SK-MEL-5 (cell line): ENCODE data around the gene LTBP4. TPM values are rescaled to one million over a fixed set of nuclear protein-coding genes. Genes with fewer than 3 reads are reported as not detected.
"Not testable (repeated sequence)": the region's sequence is repeated elsewhere in the genome, so short reads cannot be mapped to it uniquely, and the experiment has no call there.

Experiments
- DNase-seq: peaks from one replicate; pipeline ENCODE4 v3.0.0-alpha.2; 2016; ENCODE audit warnings: low read depth, low spot score
- in situ Hi-C: cut with HindIII; loops from 2 replicates; pipeline ENCODE4 v1.10.0; 2016; ENCODE audit warnings: low sequenced_read_pairs, high pct_unique_total_duplicates, low pct_unique_long_range_greater_than_20kb
- polyA plus RNA-seq, 2 experiments: library from polyadenylated mRNA; depleted of rRNA; stranded (reverse); fragments of >200 nt; gene quantifications; 2 replicates each; pipeline ENCODE4 v1.2.3, GENCODE V29; 2015
- total RNA-seq: library from RNA; depleted of rRNA; stranded (reverse); fragments of >200 nt; shearing (Covaris generic); gene quantifications from 2 replicates; pipeline ENCODE4 v1.2.3, GENCODE V29; 2014; rRNA removed

Gene LTBP4
- 10.9 and 13.4 TPM in 2 replicates for total RNA-seq
- polyA plus RNA-seq (2015; cell fraction: cytosol; rRNA removed), result 46.6 and 55.1 TPM in 2 replicates
- 316 and 403 TPM in 2 replicates for polyA plus RNA-seq (2015; cell fraction: nucleus; rRNA removed)

DNA sequence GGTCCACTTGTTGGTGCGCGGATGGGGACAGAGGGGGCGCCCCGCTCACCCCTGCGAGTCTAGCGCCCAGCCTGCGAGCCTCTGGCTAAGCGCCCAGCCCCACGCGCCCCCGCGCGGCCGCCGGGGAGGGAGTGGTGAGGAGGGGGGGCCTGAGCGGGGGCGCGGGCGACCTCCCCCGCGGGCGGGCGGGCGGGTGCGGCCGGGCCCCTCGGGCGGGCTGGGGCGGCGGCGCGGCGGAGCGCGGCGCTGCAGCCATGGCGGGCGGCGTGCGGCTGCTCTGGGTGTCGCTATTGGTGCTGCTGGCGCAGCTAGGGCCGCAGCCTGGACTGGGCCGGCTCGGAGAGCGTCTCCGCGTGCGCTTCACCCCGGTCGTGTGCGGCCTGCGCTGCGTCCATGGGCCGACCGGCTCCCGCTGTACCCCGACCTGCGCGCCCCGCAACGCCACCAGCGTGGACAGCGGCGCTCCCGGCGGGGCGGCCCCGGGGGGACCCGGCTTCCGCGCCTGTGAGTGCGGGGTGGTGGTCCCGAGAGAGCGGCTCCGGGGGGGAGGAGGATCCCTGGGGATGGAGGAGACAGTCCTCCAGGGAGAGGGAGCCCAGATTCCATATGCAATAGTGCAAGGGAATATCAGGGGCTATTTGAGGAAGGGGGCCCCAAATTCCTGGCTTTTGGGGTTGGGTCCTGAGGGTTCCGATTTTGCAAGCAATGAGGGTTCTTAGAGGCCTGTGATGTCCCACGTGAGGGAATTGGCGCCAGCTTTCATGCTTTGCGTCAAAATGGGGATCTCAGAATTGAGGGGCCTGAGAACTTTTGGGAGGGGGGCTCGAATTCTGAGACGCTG is at the start of gene LTBP4:
Gene LTBP4 (plus strand): TSS at position 236 of the 841 bp plus-strand sequence. CDS start 19 bp downstream, at position 255.
- in situ Hi-C loops, result no loop called here

DNA sequence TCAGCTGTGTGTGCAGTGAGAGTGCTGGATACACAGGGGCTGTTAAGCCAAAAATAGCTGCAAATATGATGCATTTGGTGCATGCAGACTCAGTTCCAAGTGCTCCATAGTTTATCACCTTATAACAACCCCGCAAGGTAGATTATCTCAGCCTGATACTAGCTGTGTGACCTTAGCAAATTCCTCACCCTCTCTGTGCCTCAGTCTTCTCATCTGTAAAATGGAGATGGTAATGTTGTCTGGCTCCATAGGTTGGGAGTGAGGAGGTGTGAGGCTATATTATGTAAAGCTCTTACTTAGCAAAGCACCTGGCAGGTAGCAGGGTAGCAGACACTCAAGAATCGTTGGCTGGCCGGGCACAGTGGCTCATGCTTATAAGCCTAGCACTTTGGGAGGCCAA is 48.3 kb upstream of the LTBP4 start:
- in situ Hi-C loops, result no loop called here
- DNase-seq, result no peak

More for the DNA sequence above, at the start of gene LTBP4:
- no peak for DNase-seq

DNA sequence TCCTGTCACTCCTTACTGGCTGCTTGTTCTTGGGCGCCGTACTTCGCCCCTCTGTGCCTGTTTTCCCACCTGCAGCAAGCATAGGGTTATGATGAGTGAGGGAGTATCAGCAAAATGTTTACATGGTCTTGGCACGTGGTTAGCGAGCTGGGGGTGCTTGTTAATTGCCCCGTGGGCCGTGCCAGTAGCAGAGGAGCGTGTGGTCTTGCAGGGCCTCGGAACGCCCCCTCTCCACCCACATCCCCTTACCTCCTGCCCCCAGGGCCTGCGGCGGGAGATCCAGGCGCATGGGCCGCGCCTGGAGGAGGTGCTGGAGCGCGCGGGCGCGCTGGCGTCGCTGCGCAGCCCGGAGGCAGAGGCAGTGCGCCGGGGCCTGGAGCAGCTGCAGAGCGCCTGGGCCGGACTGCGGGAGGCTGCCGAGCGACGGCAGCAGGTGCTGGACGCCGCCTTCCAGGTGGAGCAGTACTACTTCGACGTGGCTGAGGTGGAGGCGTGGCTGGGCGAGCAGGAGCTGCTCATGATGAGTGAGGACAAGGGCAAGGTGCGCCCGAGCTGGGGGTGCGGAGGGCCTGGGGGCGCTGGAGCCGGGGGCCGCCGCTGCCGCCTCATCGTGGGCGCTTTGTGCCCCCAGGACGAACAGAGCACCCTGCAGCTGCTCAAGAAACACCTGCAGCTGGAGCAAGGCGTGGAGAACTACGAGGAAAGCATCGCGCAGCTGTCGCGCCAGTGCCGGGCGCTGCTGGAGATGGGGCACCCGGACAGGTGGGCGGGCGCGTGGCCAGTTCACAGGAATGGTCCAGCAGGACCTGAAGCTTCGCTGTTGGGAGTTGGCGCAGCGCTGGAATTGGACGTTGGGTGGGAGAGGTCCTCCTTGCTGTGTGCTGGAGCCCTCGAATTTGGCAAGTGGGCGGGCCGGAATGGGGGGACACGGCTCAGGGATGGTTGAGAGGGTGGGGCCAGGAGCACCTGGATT is 47.0 kb upstream of the LTBP4 start:
- in situ Hi-C loops, result no loop called here
- DNase-seq, result no peak

DNA sequence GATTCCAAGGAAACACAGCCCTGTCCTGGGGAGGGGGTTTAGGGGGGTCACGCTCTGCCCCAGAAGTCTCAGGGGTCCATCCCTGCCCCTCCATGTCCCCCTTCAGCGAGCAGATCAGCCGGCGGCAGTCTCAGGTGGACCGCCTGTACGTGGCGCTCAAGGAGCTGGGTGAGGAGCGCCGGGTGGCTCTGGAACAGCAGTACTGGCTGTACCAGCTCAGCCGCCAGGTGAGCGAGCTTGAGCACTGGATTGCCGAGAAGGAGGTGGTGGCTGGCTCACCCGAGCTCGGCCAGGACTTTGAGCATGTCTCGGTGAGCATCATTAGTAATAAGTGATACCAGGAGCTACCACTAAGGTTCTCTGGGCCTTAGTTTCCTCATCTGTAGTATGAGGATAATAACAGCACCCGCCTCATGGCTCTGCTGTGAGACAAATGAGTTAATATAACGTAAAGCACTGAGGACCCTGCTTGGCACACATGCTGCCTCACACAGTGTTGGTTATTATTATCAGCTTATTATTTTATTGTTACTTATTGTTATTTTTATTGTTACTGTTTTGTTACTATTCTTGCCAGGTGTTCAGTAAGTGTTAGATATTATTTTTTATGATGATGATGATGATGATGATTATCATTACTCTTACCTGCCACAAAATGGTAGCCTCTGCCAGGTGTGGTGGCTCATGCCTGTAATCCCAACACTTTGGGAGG is 45.0 kb upstream of the LTBP4 start:
- no peak for DNase-seq
- in situ Hi-C loops, result no loop called here

DNA sequence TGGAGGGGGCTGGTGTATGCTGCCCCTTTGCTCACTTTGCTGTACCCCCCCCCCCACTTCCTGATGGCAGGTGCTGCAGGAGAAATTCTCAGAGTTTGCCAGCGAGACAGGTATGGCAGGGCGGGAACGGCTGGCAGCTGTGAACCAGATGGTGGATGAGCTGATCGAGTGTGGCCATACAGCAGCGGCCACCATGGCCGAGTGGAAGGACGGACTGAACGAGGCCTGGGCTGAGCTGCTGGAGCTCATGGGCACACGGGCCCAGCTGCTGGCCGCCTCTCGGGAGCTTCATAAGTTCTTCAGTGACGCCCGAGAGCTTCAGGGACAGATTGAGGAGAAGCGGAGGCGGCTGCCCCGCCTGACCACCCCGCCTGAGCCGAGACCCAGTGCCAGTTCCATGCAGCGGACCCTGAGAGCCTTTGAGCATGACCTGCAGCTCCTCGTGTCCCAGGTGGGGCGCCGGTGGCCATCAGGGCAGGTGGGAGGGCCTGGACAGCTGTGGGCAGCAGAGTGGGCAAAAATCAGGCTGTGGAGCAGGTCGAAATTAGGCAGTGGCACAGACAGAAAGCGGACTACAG is 44.1 kb upstream of the LTBP4 start:
- in situ Hi-C loops, result no loop called here
- DNase-seq, result no peak

DNA sequence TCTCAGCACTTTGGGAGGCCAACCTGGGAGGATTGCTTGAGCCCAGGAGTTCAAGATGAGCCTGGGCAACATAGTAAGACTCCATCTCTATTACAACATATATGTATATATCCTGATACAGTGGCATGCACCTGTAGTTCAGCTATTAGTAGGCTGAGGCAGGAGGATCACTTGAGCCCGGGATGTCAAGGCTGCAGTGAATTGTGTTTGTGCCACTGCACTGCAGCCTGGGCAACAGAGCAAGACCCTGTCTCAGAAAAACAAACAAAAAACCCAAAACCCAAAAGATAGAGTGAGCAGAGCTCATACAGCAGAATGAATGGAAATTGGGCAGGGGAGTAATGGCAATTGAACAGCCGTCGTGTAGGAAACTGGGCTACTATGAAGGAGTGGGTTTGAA is 41.8 kb upstream of the LTBP4 start:
- DNase-seq, result no peak
- in situ Hi-C loops, result no loop called here

DNA sequence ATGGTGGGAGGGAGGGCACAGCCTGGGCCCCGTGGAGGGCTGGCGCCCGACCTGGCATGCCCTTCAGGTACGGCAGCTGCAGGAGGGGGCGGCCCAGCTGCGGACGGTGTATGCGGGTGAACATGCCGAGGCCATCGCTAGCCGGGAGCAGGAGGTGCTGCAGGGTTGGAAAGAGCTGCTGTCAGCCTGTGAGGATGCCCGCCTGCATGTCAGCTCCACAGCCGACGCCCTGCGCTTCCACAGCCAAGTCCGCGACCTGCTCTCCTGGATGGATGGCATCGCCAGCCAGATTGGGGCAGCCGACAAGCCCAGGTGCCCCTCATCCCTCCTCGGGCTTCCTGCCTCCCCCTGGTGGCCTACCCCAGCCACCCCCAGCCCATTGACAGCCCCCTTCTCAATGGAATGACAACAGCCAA is 41.1 kb upstream of the LTBP4 start:
- no peak for DNase-seq
- in situ Hi-C loops, result no loop called here

GRCh38 chr19:40561947-40562346 is 39.2 kb upstream of the LTBP4 start:
- no peak for DNase-seq
- in situ Hi-C loops, result no loop called here

DNA sequence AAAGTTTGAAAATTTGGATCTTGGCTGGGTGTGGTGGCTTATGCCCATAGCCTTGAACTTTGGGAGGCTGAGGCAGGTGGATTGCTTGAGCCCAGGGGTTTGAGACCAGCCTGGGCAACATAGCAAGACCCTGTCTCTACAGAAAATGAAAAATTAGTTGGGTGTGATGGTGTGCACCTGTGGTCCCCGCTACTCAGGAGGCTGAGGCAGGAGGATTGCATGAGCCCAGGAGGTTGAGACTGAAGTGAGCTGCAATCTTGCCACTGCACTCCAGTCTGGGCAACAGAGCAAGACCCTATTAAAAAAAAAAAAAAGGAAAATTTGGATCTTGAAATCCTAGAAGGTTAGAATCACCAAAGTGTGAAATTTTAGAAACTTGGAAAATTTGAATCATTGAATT is 36.6 kb upstream of the LTBP4 start:
- in situ Hi-C loops, result not testable (repeated sequence)

GRCh38 chr19:40565355-40565754 is 35.8 kb upstream of the LTBP4 start:
- in situ Hi-C loops, result no loop called here
- DNase-seq, result no peak

More for the DNA sequence above, 36.6 kb upstream of the LTBP4 start:
- not testable (repeated sequence) for DNase-seq

GRCh38 chr19:40565910-40566495 is 35.2 kb upstream of the LTBP4 start:
- in situ Hi-C loops, result no loop called here
- no peak for DNase-seq

- in situ Hi-C loops, result no loop called here
- DNase-seq, result no peak
These were observed 34.0 kb upstream of the LTBP4 start for GRCh38 chr19:40567040-40567749.

DNA sequence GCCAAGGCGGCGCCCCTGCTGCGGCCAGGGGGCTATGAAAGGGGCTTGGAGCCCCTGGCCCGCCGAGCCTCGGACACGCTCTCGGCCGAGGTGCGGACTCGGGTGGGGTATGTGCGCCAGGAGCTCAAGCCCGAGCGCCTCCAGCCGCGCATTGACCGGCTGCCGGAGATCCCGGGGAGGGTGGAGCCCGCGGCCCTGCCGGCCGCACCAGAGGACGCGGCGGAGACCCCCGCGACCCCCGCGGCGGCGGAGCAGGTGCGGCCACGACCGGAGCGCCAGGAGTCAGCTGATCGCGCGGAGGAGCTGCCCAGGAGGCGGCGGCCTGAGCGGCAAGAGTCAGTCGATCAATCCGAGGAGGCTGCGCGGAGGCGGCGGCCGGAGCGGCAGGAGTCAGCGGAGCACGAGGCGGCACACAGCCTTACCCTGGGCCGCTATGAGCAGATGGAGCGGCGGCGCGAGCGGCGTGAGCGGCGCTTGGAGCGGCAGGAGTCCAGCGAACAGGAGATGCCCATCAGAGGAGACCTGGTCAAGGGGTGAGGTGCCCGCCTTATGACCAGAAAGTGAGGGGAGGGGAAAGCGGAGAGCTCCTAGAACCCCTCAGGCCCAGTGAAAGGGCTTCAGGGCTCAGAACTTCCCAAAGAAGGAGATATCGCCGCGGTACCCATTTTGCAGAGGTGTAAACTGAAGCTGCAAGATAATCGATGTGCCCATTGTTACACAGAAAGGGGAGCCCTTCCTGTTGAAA is 33.2 kb upstream of the LTBP4 start:
- in situ Hi-C loops, result no loop called here
- DNase-seq, result no peak

DNA sequence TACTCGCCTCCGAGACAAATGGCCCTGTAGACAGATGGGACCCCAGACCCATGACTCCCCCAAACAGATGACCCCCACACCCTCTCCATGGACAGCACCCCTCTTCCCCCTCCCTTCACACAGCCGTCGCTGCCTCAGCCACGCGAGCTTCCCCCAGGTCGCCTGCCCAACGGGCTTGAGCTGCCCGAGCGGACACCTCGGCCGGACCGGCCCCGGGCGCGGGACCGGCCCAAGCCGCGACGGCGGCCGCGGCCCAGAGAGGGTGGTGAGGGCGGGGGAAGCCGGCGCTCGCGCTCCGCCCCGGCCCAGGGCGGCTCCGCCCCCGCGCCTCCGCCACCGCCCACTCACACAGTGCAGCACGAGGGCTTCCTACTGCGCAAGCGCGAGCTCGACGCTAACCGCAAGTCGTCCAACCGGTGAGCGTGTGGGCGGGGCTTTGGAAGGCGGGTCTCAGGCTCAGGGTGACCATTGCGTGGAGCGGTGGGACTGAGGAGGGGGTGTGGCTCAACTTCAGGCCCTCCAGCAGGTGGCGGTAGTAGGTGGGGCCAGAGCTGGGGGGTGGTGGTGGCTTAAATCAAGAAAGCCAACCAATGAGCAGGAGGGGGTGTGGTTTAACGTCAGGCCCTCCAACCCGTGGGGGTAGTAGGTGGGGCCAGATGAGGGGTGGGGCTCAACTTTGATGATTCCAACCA is 30.7 kb upstream of the LTBP4 start:
- DNase-seq, result peak; percentile 99
- in situ Hi-C loops, result no loop called here

- DNase-seq, result no peak
- in situ Hi-C loops, result no loop called here
These were observed 30.2 kb upstream of the LTBP4 start for GRCh38 chr19:40571005-40571318.
